GM23248 (cell line): ENCODE data around the gene LONP2. TPM values are rescaled to one million over a fixed set of nuclear protein-coding genes. Genes with fewer than 3 reads are reported as not detected.
A peak's percentile ranks its signal among the peaks of the same experiment; 100 is the strongest.

Experiments used
- DNase-seq: peaks from one replicate; pipeline ENCODE4 v3.0.0-alpha.2; 2015
- H2AFZ ChIP-seq: fragments of 200-600 bp; sonication (generic); 2 replicates; pipeline ENCODE4 v1.6.1; 2016; ENCODE audit warnings: antibody characterized with exemption
- H3F3A ChIP-seq: fragments of 200-600 bp; sonication (generic); 2 replicates; pipeline ENCODE4 v1.6.1; 2016; ENCODE audit warnings: mild to moderate bottlenecking, antibody characterized with exemption, mixed run types; ENCODE audit not compliant: insufficient read depth
- H3K27ac ChIP-seq: fragments of 200-600 bp; sonication (generic); 2 replicates; pipeline ENCODE4 v1.5.1; 2016; ENCODE audit warnings: mild to moderate bottlenecking
- H3K27me3 ChIP-seq: fragments of 200-600 bp; sonication (generic); replicated peaks from 2 replicates; pipeline ENCODE4 v1.6.1; 2016; ENCODE audit warnings: mild to moderate bottlenecking; ENCODE audit not compliant: insufficient read depth
- H3K36me3 ChIP-seq: fragments of 200-600 bp; sonication (generic); 2 replicates; pipeline ENCODE4 v1.6.1; 2016; ENCODE audit warnings: low read depth, mild to moderate bottlenecking
- H3K4me1 ChIP-seq: fragments of 200-600 bp; sonication (generic); 2 replicates; pipeline ENCODE4 v1.6.1; 2016; ENCODE audit warnings: mild to moderate bottlenecking; ENCODE audit not compliant: insufficient read depth
- H3K4me2 ChIP-seq: fragments of 200-600 bp; sonication (generic); one replicate; pipeline ENCODE4 v1.6.1; 2016; ENCODE audit warnings: mild to moderate bottlenecking; ENCODE audit not compliant: unreplicated experiment
- H3K4me3 ChIP-seq: fragments of 200-600 bp; sonication (generic); 2 replicates; pipeline ENCODE4 v1.5.1; 2016; ENCODE audit warnings: mild to moderate bottlenecking
- H3K79me2 ChIP-seq: fragments of 200-600 bp; sonication (generic); 2 replicates; pipeline ENCODE4 v1.6.1; 2016; ENCODE audit warnings: mild to moderate bottlenecking; ENCODE audit not compliant: insufficient read depth
- H3K9ac ChIP-seq: fragments of 200-600 bp; sonication (generic); 2 replicates; pipeline ENCODE4 v1.6.1; 2016; ENCODE audit warnings: mild to moderate bottlenecking
- H3K9me2 ChIP-seq: fragments of 200-600 bp; sonication (generic); 2 replicates; pipeline ENCODE4 v1.6.1; 2016; ENCODE audit warnings: mixed run types, mild to moderate bottlenecking, moderate library complexity; ENCODE audit not compliant: insufficient read depth
- H3K9me3 ChIP-seq: fragments of 200-600 bp; sonication (generic); one replicate; pipeline ENCODE4 v1.6.1; 2017; ENCODE audit warnings: low read depth
- H4K20me1 ChIP-seq: fragments of 200-600 bp; sonication (generic); 2 replicates; pipeline ENCODE4 v1.6.0; 2016; ENCODE audit not compliant: insufficient read depth
- EZH2 ChIP-seq: fragments of 200-600 bp; sonication (generic); IDR thresholded peaks from 2 replicates; pipeline ENCODE4 v1.6.1; 2018; ENCODE audit warnings: antibody characterized with exemption, mild to moderate bottlenecking; ENCODE audit not compliant: insufficient read depth, poor library complexity, severe bottlenecking
- EZH2phosphoT487 ChIP-seq: fragments of 200-600 bp; sonication (generic); IDR thresholded peaks from 2 replicates; pipeline ENCODE4 v1.6.1; 2018; ENCODE audit warnings: antibody characterized with exemption, moderate library complexity, mild to moderate bottlenecking, low read depth; ENCODE audit not compliant: insufficient read depth
- WGBS, 2 experiments: methylation state at CpG; one replicate each; pipeline ENCODE4 v1.1.6; 2015 to 2017; ENCODE audit warnings: low lambda C conversion rate in 2 of 2, low coverage in 1 of 2; ENCODE audit errors: missing lambda C conversion rate in 2 of 2; 5-methylcytosine and 5-hydroxymethylcytosine counted together
- in situ Hi-C: fragments of 300-500 bp; cut with MboI; formaldehyde crosslinking; loops from 2 replicates; pipeline ENCODE4 v1.15.0; 2020
- polyA plus RNA-seq: library from polyadenylated mRNA; unstranded; fragments of >200 nt; fragmentation: Nextera tagmentation; extraction: Ambion mirVana; gene quantifications from 2 replicates; pipeline ENCODE4 v1.2.1, GENCODE V29; 2016
- total RNA-seq: library from RNA; depleted of rRNA; stranded (reverse); fragments of >200 nt; shearing (Covaris generic); gene quantifications from 2 replicates; pipeline ENCODE4 v1.2.3, GENCODE V29; 2014

Gene LONP2
- total and polyA plus RNA-seq, 2 experiments from 2014 or later = 46.5 to 53.9 TPM

DNA sequence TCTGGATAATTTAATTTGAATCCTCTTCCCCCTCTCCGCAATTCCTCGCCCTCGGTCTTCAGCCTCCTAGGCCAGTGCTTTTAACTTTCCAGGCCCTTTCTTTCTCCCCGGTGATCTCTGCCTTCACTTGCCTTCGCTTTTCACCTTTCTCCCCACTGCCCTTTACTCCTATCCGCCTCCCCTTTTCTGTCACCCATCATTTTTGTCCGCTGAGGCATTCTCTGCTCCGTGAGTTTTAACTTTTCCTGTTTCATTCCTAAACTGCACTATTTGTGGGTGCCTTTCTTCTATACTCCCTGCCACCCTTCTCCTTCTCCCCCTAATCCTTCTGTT, 729 bp downstream of the LONP2 start:
- no peaks in the 10 kb centered on the region for H3K36me3 ChIP-seq
- no peaks in the 10 kb centered on the region for H3K9me3 ChIP-seq
- H2AFZ ChIP-seq = peak overlapping the region; percentile 75
- no peak for DNase-seq
- H4K20me1 ChIP-seq = no peaks in the 10 kb centered on the region
- TF ChIP-seq EZH2phosphoT487 (no peak), EZH2 (no peak)
- H3K9me2 ChIP-seq = no peaks in the 10 kb centered on the region
- peak overlapping the region; percentile 93 for H3K9ac ChIP-seq
- no peaks in the 10 kb centered on the region for H3K27me3 ChIP-seq
- peaks cover 60% of the 10 kb centered on the region for H3K79me2 ChIP-seq
- H3K4me1 ChIP-seq = peaks cover 18% of the 10 kb centered on the region
- 1 to 9% methylated on average over 8 of the region's 8 CpGs for WGBS, 2 experiments
- in situ Hi-C loops = no loop called here
- no peaks in the 10 kb centered on the region for H3F3A ChIP-seq
- peak overlapping the region; percentile 90 for H3K4me3 ChIP-seq
- peak overlapping the region; percentile 98 for H3K4me2 ChIP-seq
- peak overlapping the region; percentile 54 for H3K27ac ChIP-seq

DNA sequence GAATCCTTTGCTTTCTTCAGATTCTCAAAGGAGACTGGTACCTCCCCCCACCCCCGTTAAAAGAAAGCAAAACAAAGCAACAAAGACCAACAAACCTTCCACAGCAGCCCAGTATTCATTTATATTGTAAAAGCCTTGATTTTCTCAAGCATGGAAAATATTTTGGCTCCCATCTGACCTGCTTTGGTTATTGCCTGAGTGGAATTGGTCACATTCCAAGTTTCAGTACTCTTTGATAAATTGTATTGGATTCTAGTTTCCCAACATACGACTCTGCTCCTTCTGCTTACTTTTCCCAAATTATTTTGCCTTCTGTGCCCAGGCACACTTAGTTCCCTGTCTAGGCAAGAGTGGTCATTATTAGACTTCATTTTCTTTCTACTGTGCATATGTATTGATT, 2.0 kb downstream of the LONP2 start:
- in situ Hi-C loops = no loop called here
- Histone ChIP-seq H3K4me2 (peak overlapping the region; percentile 98), H4K20me1 (peaks cover 4% of the 10 kb centered on the region), H3K27ac (no peak overlapping the region), H3K36me3 (no peaks in the 10 kb centered on the region), H3K4me3 (peak overlapping the region; percentile 90), H3K27me3 (no peaks in the 10 kb centered on the region), H3K9ac (peak overlapping the region; percentile 93; the same call in 1 of the 2 replicates), H3K9me3 (no peaks in the 10 kb centered on the region), H3K79me2 (peaks cover 72% of the 10 kb centered on the region), H2AFZ (no peak overlapping the region), H3F3A (no peaks in the 10 kb centered on the region), H3K4me1 (peaks cover 26% of the 10 kb centered on the region), H3K9me2 (no peaks in the 10 kb centered on the region)
- no peak for TF ChIP-seq EZH2
- no peak for TF ChIP-seq EZH2phosphoT487
- peak; percentile 31 for DNase-seq
- WGBS, 2 experiments = 27 to 29% methylated on average over 2 of the region's 2 CpGs

DNA sequence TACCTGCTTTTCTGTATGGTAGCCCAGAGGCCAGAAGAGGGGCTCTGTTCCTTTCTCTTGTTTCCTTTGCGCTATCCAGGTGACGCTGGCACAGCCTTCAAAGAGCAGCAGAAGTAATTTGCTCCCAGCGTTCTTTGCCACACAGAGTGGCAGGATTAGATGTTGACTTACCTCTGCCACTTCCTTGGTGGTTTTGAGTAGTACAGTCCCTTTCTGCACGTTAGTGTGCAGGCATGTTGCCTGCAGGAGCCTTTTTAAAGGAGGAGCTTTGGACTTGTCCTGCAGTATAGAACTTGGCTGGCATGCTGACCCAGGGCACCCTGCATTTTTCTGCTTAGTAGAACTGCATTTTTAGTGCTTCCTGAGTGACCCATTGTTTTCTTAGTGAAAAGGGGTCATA, 3.2 kb downstream of the LONP2 start, which contains the start of gene ABCC11:
Gene ABCC11 (minus strand): TSS at position 229 of the 400 bp plus-strand sequence. CDS start 15,618 bp downstream, outside the sequence.
- DNase-seq = no peak
- Histone ChIP-seq H3K4me3 (peak within 1 kb of the TSS; percentile 90), H3K9me2 (no peaks in the 10 kb centered on the region), H3K9ac (peak within 1 kb of the TSS; percentile 93; the same call in 1 of the 2 replicates), H3K27me3 (no peaks in the 10 kb centered on the region), H3F3A (no peaks in the 10 kb centered on the region), H3K79me2 (peaks cover 85% of the 10 kb centered on the region), H2AFZ (no peak within 1 kb of the TSS), H3K4me2 (peak within 1 kb of the TSS; percentile 98), H4K20me1 (peaks cover 8% of the 10 kb centered on the region), H3K9me3 (no peaks in the 10 kb centered on the region), H3K36me3 (no peaks in the 10 kb centered on the region), H3K27ac (no peak within 1 kb of the TSS), H3K4me1 (peaks cover 26% of the 10 kb centered on the region)
- TF ChIP-seq EZH2 (no peak), EZH2phosphoT487 (no peak)
- 35 to 54% methylated on average over 4 of the region's 4 CpGs for WGBS, 2 experiments
- in situ Hi-C loops = no loop called here

DNA sequence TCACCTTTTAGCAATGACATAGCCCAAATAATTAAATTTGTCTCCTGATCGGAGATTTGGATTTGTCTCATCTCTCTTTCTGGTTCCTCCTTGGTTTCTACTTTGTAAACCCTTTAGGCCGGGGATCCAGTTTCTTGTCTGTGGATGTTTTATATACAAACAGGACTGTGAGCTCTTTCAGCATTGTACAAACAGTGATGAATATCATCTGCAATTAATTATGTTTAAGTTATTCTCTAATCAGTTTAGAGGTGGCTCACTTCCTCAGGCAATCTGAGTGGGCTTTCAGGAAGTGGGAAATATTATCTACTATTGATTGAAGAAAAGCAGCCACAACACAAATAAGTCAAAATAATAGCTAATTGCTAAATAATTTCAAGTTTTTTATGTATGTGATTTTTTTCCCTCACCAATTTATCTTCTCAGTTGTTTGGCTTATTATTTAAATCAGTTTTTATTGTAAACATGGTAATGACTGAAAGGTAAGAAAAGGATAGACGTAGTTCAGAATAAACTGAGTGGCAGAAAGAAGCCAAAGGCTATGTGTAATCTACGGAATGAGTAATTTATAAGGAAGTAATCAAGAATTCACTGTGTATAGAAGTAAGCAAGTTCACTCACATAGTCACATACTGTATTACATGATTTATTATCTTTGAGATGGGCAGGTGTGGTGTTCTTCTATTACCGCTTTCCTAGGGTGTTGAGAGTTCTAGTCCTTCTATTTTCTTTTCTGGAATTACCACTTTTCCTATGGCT, 6.6 kb downstream of the LONP2 start:
- in situ Hi-C loops = no loop called here
- H3K4me3 ChIP-seq = no peak overlapping the region

More for the DNA sequence above, 6.6 kb downstream of the LONP2 start:
- peaks cover 100% of the 10 kb centered on the region for H3K79me2 ChIP-seq
- DNase-seq = no peak
- H2AFZ ChIP-seq = no peak overlapping the region
- no peaks in the 10 kb centered on the region for H3K27me3 ChIP-seq
- no peaks in the 10 kb centered on the region for H3K9me2 ChIP-seq
- no peak overlapping the region for H3K4me2 ChIP-seq
- H3F3A ChIP-seq = no peaks in the 10 kb centered on the region
- H3K9ac ChIP-seq = no peak overlapping the region
- H3K9me3 ChIP-seq = no peaks in the 10 kb centered on the region
- H3K27ac ChIP-seq = no peak overlapping the region
- TF ChIP-seq EZH2phosphoT487 (no peak), EZH2 (no peak)
- 93% methylated on average over 5 of the region's 5 CpGs for WGBS, 2 experiments
- H4K20me1 ChIP-seq = peaks cover 8% of the 10 kb centered on the region
- H3K4me1 ChIP-seq = peaks cover 19% of the 10 kb centered on the region
- peaks cover 15% of the 10 kb centered on the region; the same call in 1 of the 2 replicates for H3K36me3 ChIP-seq
